Left ventricle myocardium inferior (tissue), 1 donor: Measurements from ENCODE around the gene SCARF1. TPM values are rescaled to one million over a fixed set of nuclear protein-coding genes. Genes with fewer than 3 reads are reported as not detected.
A peak's percentile ranks its signal among the peaks of the same experiment; 100 is the strongest.

Source experiments
- DNase-seq: peaks from one replicate; pipeline ENCODE4 v3.0.0-alpha.2; 2020
- H3K27ac ChIP-seq: fragments of 200-600 bp; replicated peaks from 2 replicates; pipeline ENCODE4 v1.8.0; 2021
- H3K27me3 ChIP-seq: fragments of 200-600 bp; 2 replicates; pipeline ENCODE4 v1.8.0; 2021; ENCODE audit warnings: low read depth
- H3K36me3 ChIP-seq: fragments of 200-600 bp; 2 replicates; pipeline ENCODE4 v1.8.0; 2021
- H3K4me1 ChIP-seq: fragments of 200-600 bp; 2 replicates; pipeline ENCODE4 v1.8.0; 2021
- H3K4me3 ChIP-seq: fragments of 200-600 bp; 2 replicates; pipeline ENCODE4 v1.8.0; 2021; ENCODE audit warnings: mild to moderate bottlenecking, moderate library complexity
- H3K9me3 ChIP-seq: fragments of 200-600 bp; replicated peaks from 2 replicates; pipeline ENCODE4 v1.8.0; 2021
- CTCF ChIP-seq: fragments of 200-600 bp; IDR thresholded peaks from 2 replicates; pipeline ENCODE4 v1.8.0; 2021; ENCODE audit warnings: antibody characterized with exemption, mild to moderate bottlenecking, borderline replicate concordance
- intact Hi-C: fragments of 100-400 bp; cut with micrococcal nuclease; formaldehyde crosslinking; loops from one replicate; pipeline ENCODE4 v1.11.0; 2022
- total RNA-seq: library from RNA; stranded (reverse); fragmentation: NEBNext Ultra II Directional; extraction: Animal tissue kit (Norgen Biotek cat#: 25700); gene quantifications from one replicate; pipeline ENCODE4 v1.2.1, GENCODE V29; 2021
- donor health status: DM: no; HTN: yes; CAD: no; lungs with severe emphysema.

SCARF1 gene
- total RNA-seq, 1 donor from 2014 or later = 12.2 TPM

- Histone ChIP-seq H3K36me3 (peaks cover 61% of the 10 kb centered on the region), H3K4me3 (peak within 1 kb of the TSS; percentile 95), H3K27me3 (no peaks in the 10 kb centered on the region), H3K9me3 (no peaks in the 10 kb centered on the region), H3K27ac (peak within 1 kb of the TSS; percentile 100), H3K4me1 (peaks cover 57% of the 10 kb centered on the region)
- no peak for TF ChIP-seq CTCF
- intact Hi-C loops = no loop called here
- DNase-seq = peak; percentile 87
Observed at GRCh38 chr17:1649844-1650501, 4.4 kb upstream of the SCARF1 start, which contains the start of gene RILP. TSS of gene RILP (minus strand) at chr17:1649866. CDS start at chr17:1649804, 62 bp downstream.

- H3K36me3 ChIP-seq = peaks cover 54% of the 10 kb centered on the region
- intact Hi-C loops = no loop called here
Observed at GRCh38 chr17:1648963-1649843, 3.7 kb upstream of the SCARF1 start.

GRCh38 chr17:1648173-1648962, 2.8 kb upstream of the SCARF1 start:
- TF ChIP-seq CTCF = no peak
- Histone ChIP-seq H3K4me3 (peak overlapping the region; percentile 95), H3K27me3 (no peaks in the 10 kb centered on the region), H3K4me1 (peaks cover 73% of the 10 kb centered on the region), H3K27ac (peak overlapping the region; percentile 100), H3K36me3 (peaks cover 45% of the 10 kb centered on the region), H3K9me3 (no peaks in the 10 kb centered on the region)
- peak; percentile 58 for DNase-seq
- intact Hi-C loops = no loop called here

More at GRCh38 chr17:1648963-1649843, 3.7 kb upstream of the SCARF1 start:
- H3K4me1 ChIP-seq = peaks cover 64% of the 10 kb centered on the region
- H3K4me3 ChIP-seq = peak overlapping the region; percentile 95
- H3K9me3 ChIP-seq = no peaks in the 10 kb centered on the region
- no peaks in the 10 kb centered on the region for H3K27me3 ChIP-seq
- peak; percentile 95 for DNase-seq
- peak overlapping the region; percentile 100 for H3K27ac ChIP-seq
- TF ChIP-seq CTCF = peak; percentile 91

- no peak for TF ChIP-seq CTCF
- Histone ChIP-seq H3K27me3 (no peaks in the 10 kb centered on the region), H3K4me1 (peaks cover 74% of the 10 kb centered on the region), H3K4me3 (peak overlapping the region; percentile 95), H3K36me3 (peaks cover 40% of the 10 kb centered on the region), H3K27ac (peak overlapping the region; percentile 100), H3K9me3 (no peaks in the 10 kb centered on the region)
- no peak for DNase-seq
- intact Hi-C loops = no loop called here
Observed at GRCh38 chr17:1647802-1648171, 2.3 kb upstream of the SCARF1 start.

- intact Hi-C loops = no loop called here
- no peaks in the 10 kb centered on the region for H3K9me3 ChIP-seq
- no peak for DNase-seq
- peaks cover 74% of the 10 kb centered on the region for H3K4me1 ChIP-seq
- H3K36me3 ChIP-seq = peaks cover 25% of the 10 kb centered on the region
- H3K27me3 ChIP-seq = no peaks in the 10 kb centered on the region
- TF ChIP-seq CTCF = no peak
- H3K27ac ChIP-seq = peak overlapping the region; percentile 100
- H3K4me3 ChIP-seq = peak overlapping the region; percentile 69
Observed at GRCh38 chr17:1646199-1646875, 805 bp upstream of the SCARF1 start.
